ENCODE results near the gene PIGX. TPM values are rescaled to one million over a fixed set of nuclear protein-coding genes. Genes with fewer than 3 reads are reported as not detected.

PIGX gene
- total RNA-seq, 4 donors from 2014 or later: 18.4 to 28.5 (median 23.2) TPM

- intact Hi-C loops (cut with DNase I; ENCODE audit: low total_unique reads): no loop called here
- H3K4me3 ChIP-seq (ENCODE audit: low read depth, poor library complexity, severe bottlenecking): no peak overlapping the region
- DNase-seq (ENCODE audit: low spot score in 2 of 2): no peak
- no peak for TF ChIP-seq POLR2A (IDR thresholded peaks at IDR 0.05)
- TF ChIP-seq, protein P1, sequence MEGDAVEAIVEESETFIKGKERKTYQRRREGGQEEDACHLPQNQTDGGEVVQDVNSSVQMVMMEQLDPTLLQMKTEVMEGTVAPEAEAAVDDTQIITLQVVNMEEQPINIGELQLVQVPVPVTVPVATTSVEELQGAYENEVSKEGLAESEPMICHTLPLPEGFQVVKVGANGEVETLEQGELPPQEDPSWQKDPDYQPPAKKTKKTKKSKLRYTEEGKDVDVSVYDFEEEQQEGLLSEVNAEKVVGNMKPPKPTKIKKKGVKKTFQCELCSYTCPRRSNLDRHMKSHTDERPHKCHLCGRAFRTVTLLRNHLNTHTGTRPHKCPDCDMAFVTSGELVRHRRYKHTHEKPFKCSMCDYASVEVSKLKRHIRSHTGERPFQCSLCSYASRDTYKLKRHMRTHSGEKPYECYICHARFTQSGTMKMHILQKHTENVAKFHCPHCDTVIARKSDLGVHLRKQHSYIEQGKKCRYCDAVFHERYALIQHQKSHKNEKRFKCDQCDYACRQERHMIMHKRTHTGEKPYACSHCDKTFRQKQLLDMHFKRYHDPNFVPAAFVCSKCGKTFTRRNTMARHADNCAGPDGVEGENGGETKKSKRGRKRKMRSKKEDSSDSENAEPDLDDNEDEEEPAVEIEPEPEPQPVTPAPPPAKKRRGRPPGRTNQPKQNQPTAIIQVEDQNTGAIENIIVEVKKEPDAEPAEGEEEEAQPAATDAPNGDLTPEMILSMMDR (IDR thresholded peaks at IDR 0.05): no peak
- WGBS, 2 donors: 80 to 87% methylated on average over 3 of the region's 3 CpGs
Observed at GRCh38 chr3:196673632-196674031, 38.5 kb upstream of the PIGX start.

DNA sequence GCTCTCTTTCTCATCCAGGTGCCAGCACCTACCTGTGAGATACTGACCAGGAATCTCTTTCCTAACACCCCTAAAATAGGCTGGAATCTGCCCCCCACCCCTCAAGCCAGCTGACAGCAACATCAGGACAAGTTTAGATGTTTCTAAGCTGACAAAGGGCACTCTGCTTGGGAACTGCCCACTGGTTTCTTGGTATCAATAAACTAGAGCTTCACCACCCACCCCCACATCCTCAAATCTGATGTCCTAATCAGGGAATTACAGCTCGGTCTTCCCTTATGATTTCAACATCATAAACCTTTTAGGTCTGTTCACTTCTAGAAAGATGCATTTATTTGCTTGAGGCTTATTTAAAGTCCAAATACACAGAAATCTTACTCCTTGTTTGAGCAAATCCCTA, 34.8 kb upstream of the PIGX start:
- 65 to 71% methylated on average over 1 of the region's 1 CpG for WGBS, 2 donors

GRCh38 chr3:196677931-196678330, 34.2 kb upstream of the PIGX start:
- no peak overlapping the region for H3K4me3 ChIP-seq (ENCODE audit: low read depth, poor library complexity, severe bottlenecking)
- intact Hi-C loops (cut with DNase I; ENCODE audit: low total_unique reads): no loop called here
- TF ChIP-seq, protein P1 (IDR thresholded peaks at IDR 0.05): no peak
- no peak for TF ChIP-seq POLR2A (IDR thresholded peaks at IDR 0.05)
- no peak for DNase-seq (ENCODE audit: low spot score in 2 of 2)
- 68 to 81% methylated on average over 1 of the region's 1 CpG for WGBS, 2 donors

More for the DNA sequence above, 34.8 kb upstream of the PIGX start:
- TF ChIP-seq, protein P1 (IDR thresholded peaks at IDR 0.05): no peak
- TF ChIP-seq POLR2A (IDR thresholded peaks at IDR 0.05): no peak
- intact Hi-C loops (cut with DNase I; ENCODE audit: low total_unique reads): no loop called here
- no peak for DNase-seq (ENCODE audit: low spot score in 2 of 2)
- H3K4me3 ChIP-seq (ENCODE audit: low read depth, poor library complexity, severe bottlenecking): no peak overlapping the region

- peak; percentile 60 to 90 for DNase-seq (ENCODE audit: low spot score in 2 of 2)
- H3K4me3 ChIP-seq (ENCODE audit: low read depth, poor library complexity, severe bottlenecking): no peak overlapping the region
- TF ChIP-seq, protein P1 (IDR thresholded peaks at IDR 0.05): peak in 1 of 3 donors; percentile 92
- no peak for TF ChIP-seq POLR2A (IDR thresholded peaks at IDR 0.05)
- WGBS, 2 donors: 35 to 39% methylated on average over 24 of the region's 24 CpGs
- intact Hi-C loops (cut with DNase I; ENCODE audit: low total_unique reads): loop anchor here (5.0 to 10.0 kb wide), 2 partner anchors 72 to 140 kb away; no protein-coding TSS in a partner anchor
Observed at GRCh38 chr3:196684548-196685407, 27.4 kb upstream of the PIGX start.

- intact Hi-C loops (cut with DNase I; ENCODE audit: low total_unique reads): loop anchor here (10.0 kb wide), 1 partner anchor 142 kb away; no protein-coding TSS in a partner anchor
- no peak overlapping the region for H3K4me3 ChIP-seq (ENCODE audit: low read depth, poor library complexity, severe bottlenecking)
- DNase-seq (ENCODE audit: low spot score in 2 of 2): no peak
- TF ChIP-seq POLR2A (IDR thresholded peaks at IDR 0.05): no peak
- TF ChIP-seq, protein P1 (IDR thresholded peaks at IDR 0.05): no peak
- 22 to 44% methylated on average over 2 of the region's 2 CpGs for WGBS, 2 donors
Observed at GRCh38 chr3:196686436-196686835, 25.7 kb upstream of the PIGX start.
